Kidney (tissue), 14 donors: ENCODE measurements around the gene ERFE. TPM values are rescaled to one million over a fixed set of nuclear protein-coding genes. Genes with fewer than 3 reads are reported as not detected.

Experiments used
- DNase-seq, 5 donors: peaks; one replicate each; pipeline ENCODE4 v3.0.0-alpha.2; 2013 to 2020
- FAIRE-seq: peaks from 2 replicates; lab custom pipeline; 2012; peaks lifted over from hg19 to GRCh38; lab: Jason Lieb, UNC
- H3K27ac ChIP-seq, 2 donors: one replicate each; pipeline ENCODE4 v1.7.0; 2013; ENCODE audit warnings: low read depth in 2 of 2, low read length in 2 of 2, inconsistent platforms in 1 of 2
- H3K27me3 ChIP-seq: one replicate; pipeline ENCODE4 v1.7.1; 2013; ENCODE audit warnings: low read length, inconsistent platforms; ENCODE audit not compliant: control insufficient read depth, insufficient read depth
- H3K36me3 ChIP-seq, 3 donors: one replicate each; pipeline versions ENCODE4 v1.7.0 to v1.7.1; 2013; ENCODE audit warnings: low read length in 3 of 3, control low read depth in 1 of 3, inconsistent platforms in 1 of 3; ENCODE audit not compliant: insufficient read depth in 3 of 3, control insufficient read depth in 2 of 3
- H3K4me1 ChIP-seq, 3 donors: one replicate each; pipeline versions ENCODE4 v1.7.0 to v1.7.1; 2013; ENCODE audit warnings: low read length in 3 of 3, inconsistent platforms in 1 of 3, low read depth in 1 of 3; ENCODE audit not compliant: control insufficient read depth in 2 of 3, insufficient read depth in 2 of 3
- H3K4me3 ChIP-seq, 3 donors: one replicate each; pipeline versions ENCODE4 v1.7.0 to v1.8.1; 2013; ENCODE audit warnings: low read length in 3 of 3, control low read depth in 1 of 3, inconsistent platforms in 1 of 3
- H3K9ac ChIP-seq, 3 donors: one replicate each; pipeline versions ENCODE4 v1.7.0 to v1.7.1; 2013; ENCODE audit warnings: low read length in 3 of 3, control low read depth in 1 of 3, inconsistent platforms in 1 of 3
- H3K9me3 ChIP-seq, 3 donors: one replicate each; pipeline versions ENCODE4 v1.7.0 to v1.7.1; 2013; ENCODE audit warnings: low read length in 3 of 3, control low read depth in 1 of 3, inconsistent platforms in 1 of 3; ENCODE audit not compliant: control insufficient read depth in 2 of 3, insufficient read depth in 1 of 3
- CTCF ChIP-seq: IDR thresholded peaks from 3 replicates; pipeline ENCODE4 v1.5.1; 2012; ENCODE audit warnings: mild to moderate bottlenecking, moderate library complexity, borderline replicate concordance; ENCODE audit not compliant: insufficient read depth; ENCODE audit errors: extremely low read depth
- intact Hi-C: fragments of 100-400 bp; cut with DNase I; formaldehyde crosslinking; loops from one replicate; pipeline ENCODE4 v1.11.1; 2022
- polyA plus RNA-seq: library from polyadenylated mRNA; stranded (reverse); fragments of 350-450 nt; fragmentation: Illumina TruSeq; extraction: RNeasy Lipid Tissue Mini Kit (QIAGEN cat#74804); gene quantifications from one replicate; pipeline ENCODE4 v1.2.3, GENCODE V29; 2014; ENCODE audit warnings: low read depth, low replicate concordance; ENCODE audit not compliant: insufficient read depth
- total RNA-seq: library from RNA; stranded (reverse); fragmentation: NEBNext Ultra II Directional; extraction: Animal tissue kit (Norgen Biotek cat#: 25700); gene quantifications from one replicate; pipeline ENCODE4 v1.2.1, GENCODE V29; 2021
- donor health status: control.
- donor health status: control.
- donor health status: control.
- donor health status: control.
- donor health status: control.
- donor health status: DM: yes; HTN: yes; CAD: no.
- donor health status: Normal renal cell carcinoma (clear cell type).

Gene ERFE
- total and polyA plus RNA-seq, 2 donors from 2014 or later: 1.6 to 61.4 TPM

GRCh38 chr2:238130111-238130695, 28.6 kb upstream of the ERFE start:
- no peak for TF ChIP-seq CTCF
- H3K27me3 ChIP-seq: no peaks in the 10 kb centered on the region
- peaks cover 0 to 4% (median 3%) of the 10 kb centered on the region in 3 donors for H3K4me1 ChIP-seq
- H3K9ac ChIP-seq: no peak overlapping the region
- H3K36me3 ChIP-seq: no peaks in the 10 kb centered on the region
- H3K9me3 ChIP-seq: peaks cover 0 to 4% (median 0%) of the 10 kb centered on the region in 3 donors
- peak in 2 of 5 donors; percentile 42 to 49 for DNase-seq
- FAIRE-seq: no peak
- intact Hi-C loops: no loop called here
- no peak overlapping the region for H3K27ac ChIP-seq
- no peak overlapping the region for H3K4me3 ChIP-seq

- peaks cover 0 to 2% (median 0%) of the 10 kb centered on the region in 3 donors for H3K9me3 ChIP-seq
- H3K27ac ChIP-seq: no peak overlapping the region
- FAIRE-seq (no peak), DNase-seq (peak; percentile 46 to 71 (median 53))
- no peak overlapping the region for H3K4me3 ChIP-seq
- H3K36me3 ChIP-seq: no peaks in the 10 kb centered on the region
- intact Hi-C loops: no loop called here
- no peaks in the 10 kb centered on the region for H3K27me3 ChIP-seq
- TF ChIP-seq CTCF: no peak
- H3K9ac ChIP-seq: no peak overlapping the region
- peaks cover 0 to 4% (median 3%) of the 10 kb centered on the region in 3 donors for H3K4me1 ChIP-seq
Observed at GRCh38 chr2:238130696-238131628, 27.8 kb upstream of the ERFE start.

- FAIRE-seq (no peak), DNase-seq (peak in 2 of 5 donors; percentile 49 to 66)
- Histone ChIP-seq H3K36me3 (no peaks in the 10 kb centered on the region), H3K4me1 (peaks cover 0 to 2% (median 1%) of the 10 kb centered on the region in 3 donors), H3K4me3 (no peak overlapping the region), H3K27me3 (no peaks in the 10 kb centered on the region), H3K27ac (no peak overlapping the region), H3K9me3 (no peaks in the 10 kb centered on the region), H3K9ac (no peak overlapping the region)
- intact Hi-C loops: no loop called here
- TF ChIP-seq CTCF: no peak
Observed at GRCh38 chr2:238131761-238132462, 26.9 kb upstream of the ERFE start.
